ENCODE measurements around the gene HINT3.
"Not testable (repeated sequence)": the region's sequence is repeated elsewhere in the genome, so short reads cannot be mapped to it uniquely, and the experiment has no call there.

Gene HINT3

DNA sequence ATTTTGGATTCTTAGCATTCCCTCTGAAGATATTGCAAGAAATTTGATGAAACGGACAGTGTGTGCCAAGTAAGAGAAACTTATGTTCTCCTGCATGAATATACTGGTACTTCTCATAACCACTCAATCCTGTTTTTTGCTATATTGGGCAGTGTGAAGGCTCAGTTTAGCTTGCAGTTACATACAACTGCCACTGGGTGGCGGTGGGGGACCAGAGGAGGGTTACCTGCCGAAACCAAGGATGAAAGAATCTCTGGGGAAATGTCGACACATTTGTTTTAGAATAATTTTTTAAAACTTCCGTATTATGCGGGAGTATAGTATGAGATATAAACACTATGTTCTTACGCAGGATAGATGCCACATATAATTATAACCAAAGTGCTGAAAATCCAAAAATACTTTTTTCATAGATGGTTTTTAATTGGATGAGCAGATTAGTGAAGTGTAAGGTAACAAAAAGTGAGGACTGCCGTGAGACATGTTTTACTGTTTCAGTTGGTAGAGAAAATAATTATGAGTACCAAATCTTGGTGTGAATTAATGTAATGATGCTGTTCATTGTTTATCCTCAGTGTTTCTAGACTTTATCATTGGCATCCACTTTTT lies 39.5 kb downstream of the HINT3 start:
- peaks cover 40% of the 10 kb centered on the region for H3K4me1 Mint-ChIP-seq

GRCh38 chr6:126002755-126003679 lies 46.4 kb downstream of the HINT3 start:
- H3K4me3 Mint-ChIP-seq = no peak overlapping the region
- H3K4me1 Mint-ChIP-seq = peaks cover 19% of the 10 kb centered on the region
- H3K9me3 Mint-ChIP-seq = no peaks in the 10 kb centered on the region
- peaks cover 29% of the 10 kb centered on the region for H3K36me3 Mint-ChIP-seq
- H3K27ac Mint-ChIP-seq = peak overlapping the region; percentile 38
- H3K27me3 Mint-ChIP-seq = no peaks in the 10 kb centered on the region

More for the DNA sequence above, 39.5 kb downstream of the HINT3 start:
- Mint-ChIP-seq H3K9me3 (no peaks in the 10 kb centered on the region), H3K27ac (no peak overlapping the region), H3K36me3 (peaks cover 18% of the 10 kb centered on the region), H3K27me3 (no peaks in the 10 kb centered on the region), H3K4me3 (peak overlapping the region; percentile 77)

DNA sequence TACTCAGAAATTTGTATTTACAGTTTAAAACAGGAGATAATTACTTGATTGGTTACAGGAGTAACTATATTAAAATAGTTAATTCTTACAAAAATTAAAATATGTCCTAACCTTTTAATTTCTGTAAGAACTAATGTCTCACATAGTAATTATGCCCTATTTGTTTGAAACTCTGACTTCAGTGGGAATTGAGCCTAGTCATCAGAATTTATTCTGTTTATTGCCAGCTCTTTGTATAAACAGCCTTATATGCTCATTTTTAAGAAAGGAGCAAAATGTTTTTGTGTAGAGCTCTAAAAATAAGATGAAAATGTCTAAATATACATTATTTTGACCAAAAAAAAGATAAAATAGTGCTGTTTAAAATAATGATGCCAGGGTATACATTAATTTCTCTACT lies 51.2 kb downstream of the HINT3 start:
- Mint-ChIP-seq H3K27me3 (no peaks in the 10 kb centered on the region), H3K27ac (no peak overlapping the region), H3K4me1 (peaks cover 8% of the 10 kb centered on the region), H3K36me3 (peaks cover 30% of the 10 kb centered on the region), H3K9me3 (no peaks in the 10 kb centered on the region), H3K4me3 (no peak overlapping the region)

DNA sequence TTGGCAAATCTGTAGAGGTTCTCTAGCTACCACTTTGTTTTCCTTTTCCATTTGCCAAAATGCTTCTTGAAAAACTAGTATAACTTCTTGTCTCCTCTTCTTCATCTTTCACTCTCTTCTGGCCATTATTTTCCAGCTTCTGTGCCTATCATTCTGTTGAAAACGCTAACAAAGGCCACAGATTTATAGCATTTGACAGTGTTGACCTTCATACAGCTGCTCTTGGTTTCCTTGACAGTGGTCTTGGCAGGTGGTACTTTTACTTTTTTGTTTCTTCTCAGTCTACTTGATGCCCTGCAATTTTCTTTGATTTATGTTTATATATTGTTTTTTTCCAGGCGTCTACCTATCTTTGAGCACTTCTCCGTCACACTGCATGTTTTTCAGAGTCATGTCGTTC lies 53.5 kb downstream of the HINT3 start:
- no peaks in the 10 kb centered on the region for H3K4me1 Mint-ChIP-seq
- H3K36me3 Mint-ChIP-seq = peaks cover 29% of the 10 kb centered on the region
- H3K4me3 Mint-ChIP-seq = no peak overlapping the region
- no peaks in the 10 kb centered on the region for H3K9me3 Mint-ChIP-seq
- no peak overlapping the region for H3K27ac Mint-ChIP-seq
- H3K27me3 Mint-ChIP-seq = no peaks in the 10 kb centered on the region

DNA sequence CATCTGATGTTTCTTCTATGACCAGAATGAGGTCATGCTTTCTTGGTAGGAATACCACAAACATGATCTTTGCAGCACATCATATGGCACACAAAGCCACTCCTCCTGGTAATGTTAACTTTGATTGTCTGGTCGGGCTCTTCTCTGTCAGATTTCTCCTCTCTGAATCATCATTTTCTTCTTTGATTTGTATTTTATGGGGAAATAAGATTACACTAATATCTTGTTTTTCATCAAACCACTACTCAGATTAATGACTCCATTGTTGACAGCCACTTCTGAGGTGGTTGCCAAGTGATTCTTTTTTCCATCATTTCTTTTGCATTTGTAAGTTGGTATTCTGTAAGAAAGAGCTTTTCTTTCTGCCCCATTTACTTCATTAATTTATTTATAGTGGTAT lies 59.3 kb downstream of the HINT3 start:
- Mint-ChIP-seq H3K4me1 (no peaks in the 10 kb centered on the region), H3K36me3 (peaks cover 34% of the 10 kb centered on the region), H3K27me3 (no peaks in the 10 kb centered on the region), H3K9me3 (no peaks in the 10 kb centered on the region), H3K27ac (no peak overlapping the region), H3K4me3 (no peak overlapping the region)

GRCh38 chr6:126016591-126016990 lies 60.0 kb downstream of the HINT3 start:
- no peaks in the 10 kb centered on the region for H3K4me1 Mint-ChIP-seq
- no peaks in the 10 kb centered on the region for H3K27me3 Mint-ChIP-seq
- H3K4me3 Mint-ChIP-seq = no peak overlapping the region
- H3K27ac Mint-ChIP-seq = no peak overlapping the region
- peaks cover 33% of the 10 kb centered on the region for H3K36me3 Mint-ChIP-seq
- no peaks in the 10 kb centered on the region for H3K9me3 Mint-ChIP-seq

- Mint-ChIP-seq H3K9me3 (no peaks in the 10 kb centered on the region), H3K4me3 (no peak overlapping the region), H3K27me3 (no peaks in the 10 kb centered on the region), H3K36me3 (peaks cover 29% of the 10 kb centered on the region), H3K27ac (no peak overlapping the region), H3K4me1 (no peaks in the 10 kb centered on the region)
Observed at GRCh38 chr6:126017668-126018067, 61.1 kb downstream of the HINT3 start.

- Mint-ChIP-seq H3K36me3 (peaks cover 22% of the 10 kb centered on the region), H3K9me3 (no peaks in the 10 kb centered on the region), H3K4me1 (no peaks in the 10 kb centered on the region), H3K27me3 (no peaks in the 10 kb centered on the region), H3K27ac (no peak overlapping the region), H3K4me3 (no peak overlapping the region)
Observed at GRCh38 chr6:126020305-126021050, 63.9 kb downstream of the HINT3 start.

DNA sequence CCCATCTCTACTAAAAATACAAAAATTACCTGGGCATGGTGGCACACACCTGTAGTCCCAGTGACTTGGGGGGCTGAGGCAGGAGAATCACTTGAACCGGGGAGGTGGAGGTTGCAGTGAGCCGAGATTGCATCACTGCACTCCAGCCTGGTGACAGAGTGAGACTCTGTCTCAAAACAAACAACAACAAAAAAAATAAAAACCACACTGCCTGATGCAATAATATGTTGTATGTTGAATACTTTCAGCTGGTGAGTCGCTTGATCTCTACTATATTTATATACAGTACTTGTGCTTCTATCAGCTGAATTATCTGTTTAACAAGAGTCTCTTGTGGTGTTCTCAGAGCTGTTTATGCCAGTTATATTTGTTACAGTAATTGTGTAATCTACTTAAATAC lies 66.9 kb downstream of the HINT3 start:
- not testable (repeated sequence) for H3K4me3 Mint-ChIP-seq, H3K4me1 Mint-ChIP-seq, H3K27me3 Mint-ChIP-seq, H3K9me3 Mint-ChIP-seq, H3K27ac Mint-ChIP-seq
- H3K36me3 Mint-ChIP-seq = peaks cover 26% of the 10 kb centered on the region

DNA sequence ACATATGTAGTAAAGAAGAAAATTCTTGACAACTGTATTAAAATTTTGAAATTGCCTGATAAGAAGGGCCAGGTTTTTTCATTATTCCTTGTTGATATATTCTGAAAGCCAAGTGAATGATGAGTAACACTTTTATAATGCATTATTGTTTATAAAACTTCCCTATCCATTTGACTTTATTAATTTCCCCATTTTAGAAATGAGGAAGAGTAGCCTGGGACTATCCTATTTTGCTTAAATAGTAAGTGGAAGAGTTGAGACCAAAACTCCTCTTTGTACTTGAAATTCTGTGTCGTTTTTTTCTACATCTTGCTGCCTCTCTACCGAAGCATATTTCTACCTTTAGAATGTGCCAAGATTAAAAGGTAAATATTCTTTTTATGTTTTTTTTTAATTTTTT lies 69.4 kb downstream of the HINT3 start:
- Mint-ChIP-seq H3K36me3 (peaks cover 28% of the 10 kb centered on the region), H3K9me3 (no peaks in the 10 kb centered on the region), H3K27me3 (no peaks in the 10 kb centered on the region), H3K4me3 (no peak overlapping the region), H3K4me1 (no peaks in the 10 kb centered on the region), H3K27ac (no peak overlapping the region)

- Mint-ChIP-seq H3K27me3 (no peaks in the 10 kb centered on the region), H3K9me3 (no peaks in the 10 kb centered on the region), H3K4me3 (no peak overlapping the region), H3K27ac (no peak overlapping the region), H3K4me1 (peaks cover 5% of the 10 kb centered on the region), H3K36me3 (peaks cover 25% of the 10 kb centered on the region)
Observed at GRCh38 chr6:126027601-126028000, 71.0 kb downstream of the HINT3 start.

Measured in activated naive CD4-positive, alpha-beta T cell treated with anti-CD3 and anti-CD28 coated beads, Interleukin-2, amount 50 U/mL, for 24 hours (primary cell).